ENCODE measurements around the gene CD151.
A peak's percentile ranks its signal among the peaks of the same experiment; 100 is the strongest.

Gene CD151

GRCh38 chr11:858053-858761 lies 25.5 kb downstream of the CD151 start:
- no peak for DNase-seq (ENCODE audit: low read depth)

GRCh38 chr11:858762-859339 lies 26.1 kb downstream of the CD151 start:
- no peak for DNase-seq (ENCODE audit: low read depth)

- DNase-seq (ENCODE audit: low read depth) = peak; percentile 78
These were observed 26.8 kb downstream of the CD151 start for GRCh38 chr11:859394-860131.

DNA sequence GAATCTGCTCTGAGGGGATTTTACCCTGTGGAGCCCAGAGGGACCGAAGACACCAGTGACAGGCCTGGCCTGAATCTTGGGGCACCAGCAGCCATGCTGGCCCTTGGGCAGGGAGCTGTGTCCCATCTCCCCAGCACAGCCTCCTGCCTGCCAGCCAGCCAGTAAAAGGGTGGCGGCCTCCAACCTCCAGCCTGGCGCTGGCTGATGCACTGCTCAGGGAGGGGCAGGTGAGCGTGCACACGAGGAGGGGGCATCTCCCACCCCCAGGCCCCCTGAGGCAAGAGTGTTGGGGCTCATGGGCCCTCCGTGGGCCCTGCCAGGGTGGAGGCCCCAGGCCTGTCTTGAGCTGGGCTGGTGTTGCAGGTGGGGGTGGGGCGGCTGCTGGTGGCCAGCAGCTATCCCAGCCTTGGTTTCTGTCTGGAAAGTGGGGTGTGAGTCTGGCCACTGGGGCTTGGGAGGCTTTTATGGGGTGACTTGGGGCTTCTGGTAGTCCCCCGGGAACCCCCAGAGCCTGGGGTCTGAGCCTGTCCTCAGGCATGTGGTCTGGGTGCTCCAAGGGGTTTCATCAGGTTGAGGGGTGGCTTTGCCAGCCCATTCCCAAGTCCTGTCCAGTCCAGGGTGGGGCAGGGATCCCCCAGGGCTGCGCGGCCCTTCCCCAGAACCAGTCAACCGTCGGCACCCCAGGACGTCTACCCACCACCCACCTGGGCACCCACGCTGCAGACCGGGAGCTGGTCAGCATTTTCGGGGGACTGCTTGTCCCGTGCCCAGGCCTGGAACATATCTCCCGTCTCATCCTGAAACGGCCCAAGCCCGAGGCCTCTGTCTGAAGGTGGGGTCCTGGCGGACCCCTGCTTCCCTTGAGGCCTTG lies 27.7 kb downstream of the CD151 start:
- no peak for DNase-seq (ENCODE audit: low read depth)

DNA sequence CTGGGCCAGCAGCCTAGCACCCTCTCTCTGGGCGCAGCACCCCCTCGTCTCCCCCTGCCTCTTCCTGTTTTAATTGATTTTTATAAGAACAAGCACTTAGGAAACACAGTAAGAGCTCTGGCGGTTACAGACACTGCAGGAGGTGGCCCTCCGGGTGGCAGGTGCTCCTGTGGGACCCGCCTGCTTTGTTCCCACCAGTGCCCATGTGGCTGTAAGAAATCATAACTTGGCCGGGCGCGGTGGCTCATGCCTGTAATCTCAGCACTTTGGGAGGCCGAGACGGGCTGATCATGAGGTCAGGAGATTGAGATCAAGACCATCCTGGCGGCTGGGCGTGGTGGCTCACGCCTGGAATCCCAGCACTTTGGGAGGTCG lies 28.3 kb downstream of the CD151 start:
- no peak for DNase-seq (ENCODE audit: low read depth)

- DNase-seq (ENCODE audit: low read depth) = no peak
These were observed 29.4 kb downstream of the CD151 start for GRCh38 chr11:862081-862661.

DNA sequence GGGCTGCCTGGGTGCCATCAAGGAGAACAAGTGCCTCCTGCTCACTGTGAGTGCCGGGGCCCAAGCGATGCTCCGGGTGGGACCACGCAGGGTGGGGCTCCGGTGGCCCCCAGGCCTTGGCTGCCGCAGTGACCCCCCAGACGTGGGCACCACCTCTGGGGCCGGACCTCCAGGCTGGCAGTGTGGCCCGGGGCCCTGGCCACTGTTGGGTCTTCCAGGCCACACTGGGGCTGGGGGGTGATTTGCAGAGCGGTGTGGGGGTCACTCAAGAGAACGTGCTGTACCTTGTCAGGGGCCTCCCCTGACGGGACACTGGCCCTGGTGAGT lies 29.9 kb downstream of the CD151 start:
- no peak for DNase-seq (ENCODE audit: low read depth)

GRCh38 chr11:863023-863909 lies 30.5 kb downstream of the CD151 start:
- DNase-seq (ENCODE audit: low read depth) = no peak

DNA sequence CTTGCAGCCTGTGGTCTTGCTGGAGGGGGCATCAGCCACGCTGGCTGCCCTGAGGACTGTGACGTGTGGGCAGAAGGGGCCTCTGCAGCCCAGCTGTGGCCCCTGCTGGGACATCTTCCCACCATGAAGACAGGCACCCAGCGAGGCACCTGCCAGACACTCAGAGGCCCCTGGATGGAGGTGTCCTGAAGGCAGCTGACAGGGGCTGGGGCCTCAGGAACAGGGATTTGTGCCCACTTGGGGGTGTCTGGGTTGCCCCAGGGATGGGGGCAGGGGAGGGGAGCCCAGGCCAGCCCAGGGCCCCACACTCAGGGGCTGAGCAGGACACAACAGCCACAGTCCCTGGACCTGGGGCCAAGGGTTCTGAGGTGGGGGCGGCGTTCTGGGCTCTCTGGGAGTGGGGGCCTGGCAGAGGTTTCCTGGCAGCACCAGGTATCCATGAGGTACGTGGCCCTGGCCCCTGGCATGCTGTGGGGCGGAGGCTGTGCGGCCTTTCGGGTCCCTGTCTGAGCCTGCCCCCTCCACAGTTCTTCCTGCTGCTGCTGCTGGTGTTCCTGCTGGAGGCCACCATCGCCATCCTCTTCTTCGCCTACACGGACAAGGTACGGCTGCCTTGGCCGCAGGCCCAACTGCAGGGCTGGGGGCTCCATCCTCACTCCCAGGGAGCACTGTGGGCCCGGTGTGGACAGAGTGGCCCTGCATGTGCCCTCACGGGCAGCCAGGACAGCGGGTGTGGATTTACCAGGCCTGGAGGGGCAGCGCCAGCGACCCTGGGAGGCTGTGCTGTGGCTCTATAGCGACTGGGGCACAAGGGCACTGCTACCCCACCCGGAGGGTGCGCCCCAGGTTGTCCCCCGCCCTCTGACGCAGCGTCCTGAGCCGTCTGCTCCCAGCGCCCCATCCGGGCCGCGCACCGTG lies 31.4 kb downstream of the CD151 start:
- no peak for DNase-seq (ENCODE audit: low read depth)

DNA sequence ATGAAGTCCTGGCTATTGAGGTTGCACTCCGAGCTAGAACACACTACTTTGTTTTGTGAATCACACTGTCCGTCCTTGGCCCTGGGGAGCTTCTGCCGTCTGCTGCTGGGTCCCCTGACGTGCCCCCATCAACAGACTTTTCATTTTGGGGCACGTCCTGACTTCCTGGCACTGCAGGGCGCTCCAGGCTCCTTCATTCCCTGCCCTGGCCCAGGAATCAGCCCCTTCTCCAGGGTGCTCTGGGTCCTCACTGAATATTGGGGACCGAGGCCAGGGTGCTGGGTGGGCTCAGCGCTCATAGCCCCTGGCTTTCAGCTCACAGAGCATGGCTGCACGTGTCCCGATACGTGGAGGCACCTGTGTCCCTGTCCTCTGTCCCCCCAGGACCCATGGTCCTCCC lies 32.1 kb downstream of the CD151 start:
- DNase-seq (ENCODE audit: low read depth) = no peak

- no peak for DNase-seq (ENCODE audit: low read depth)
These were observed 33.0 kb downstream of the CD151 start for GRCh38 chr11:865462-866430.

- DNase-seq (ENCODE audit: low read depth) = no peak
These were observed 33.7 kb downstream of the CD151 start for GRCh38 chr11:866481-866880.

DNA sequence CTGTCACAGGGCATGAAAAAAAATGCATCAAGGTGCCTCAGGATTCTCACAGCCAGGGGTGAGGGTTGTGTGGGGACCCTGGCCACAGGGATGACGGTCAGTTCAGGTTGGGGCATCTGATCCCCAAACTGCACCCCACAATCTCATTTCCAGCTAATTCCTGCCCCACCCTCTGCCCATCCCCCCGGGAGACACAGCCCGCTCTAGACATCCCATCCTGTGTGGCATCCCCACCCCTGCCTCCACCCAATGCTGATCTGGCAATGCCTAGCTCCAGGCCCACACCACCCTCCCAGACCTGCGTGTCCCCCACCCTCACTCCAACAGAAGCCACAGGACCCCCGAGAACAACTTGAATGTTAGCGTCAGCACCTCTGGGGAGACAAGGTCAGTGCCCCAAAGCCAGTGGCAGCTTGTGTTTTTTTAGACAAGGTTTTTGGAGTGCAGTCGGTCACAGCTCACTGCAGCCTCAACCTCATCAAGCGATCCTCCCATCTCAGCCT lies 35.2 kb downstream of the CD151 start:
- DNase-seq (ENCODE audit: low read depth) = no peak

- no peak for DNase-seq (ENCODE audit: low read depth)
These were observed 35.6 kb downstream of the CD151 start for GRCh38 chr11:868394-868793.

DNA sequence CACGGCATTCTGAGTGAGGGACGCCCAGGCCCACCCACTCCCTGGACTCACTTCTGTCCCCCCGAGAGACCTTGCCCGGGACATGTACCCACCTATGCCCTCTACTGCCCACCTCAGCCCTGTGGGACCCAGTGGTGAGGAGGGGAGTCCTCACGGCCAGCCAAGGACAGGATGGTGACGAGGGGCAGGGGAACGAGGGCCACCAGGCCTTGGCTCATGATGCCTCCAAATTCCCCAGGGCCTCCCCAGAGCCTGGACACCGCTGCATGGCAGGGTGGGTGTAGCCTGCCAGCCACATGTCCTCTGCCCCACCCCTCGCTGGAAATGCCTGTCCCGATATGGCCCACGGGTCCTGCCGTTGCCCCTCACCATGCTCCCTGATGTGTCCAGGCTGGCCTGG lies 36.0 kb downstream of the CD151 start:
- no peak for DNase-seq (ENCODE audit: low read depth)

DNA sequence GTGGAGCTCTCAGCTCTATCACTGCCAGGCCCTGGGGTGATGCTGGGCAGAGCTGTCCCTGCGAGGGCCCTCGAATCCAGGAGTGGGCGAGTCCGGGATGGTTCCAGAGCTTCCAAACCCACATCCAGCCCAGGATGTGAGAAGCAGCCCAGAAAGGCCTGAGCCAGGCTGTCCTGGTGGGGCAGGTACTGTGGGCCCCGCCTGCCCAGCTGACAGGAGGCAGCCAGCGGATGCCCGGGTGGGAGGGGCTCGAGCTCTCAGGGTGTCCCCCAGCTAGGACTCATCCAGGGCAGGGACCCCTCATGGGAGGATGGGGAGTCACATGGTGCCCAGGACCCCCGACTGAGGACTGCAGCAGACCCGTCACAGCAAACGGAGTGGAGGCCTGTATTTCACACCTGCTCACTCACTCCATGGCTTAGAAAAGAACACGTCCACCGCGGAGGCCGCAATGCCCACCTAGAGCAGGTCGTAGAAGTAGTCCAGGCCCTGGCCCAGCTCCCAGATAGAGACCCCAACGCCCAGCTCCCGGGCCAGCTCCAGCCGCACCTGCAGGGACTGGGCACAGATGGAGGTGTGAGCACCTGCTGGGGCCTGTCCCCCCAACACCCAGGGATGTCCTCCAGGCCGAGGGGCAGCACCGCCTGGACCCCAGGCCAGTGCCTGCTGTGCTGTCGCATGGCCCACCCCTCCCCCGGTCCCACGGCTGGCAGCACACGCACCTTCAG lies 36.8 kb downstream of the CD151 start:
- DNase-seq (ENCODE audit: low read depth) = no peak

- DNase-seq (ENCODE audit: low read depth) = no peak
These were observed 37.3 kb downstream of the CD151 start for GRCh38 chr11:870127-870413.

DNA sequence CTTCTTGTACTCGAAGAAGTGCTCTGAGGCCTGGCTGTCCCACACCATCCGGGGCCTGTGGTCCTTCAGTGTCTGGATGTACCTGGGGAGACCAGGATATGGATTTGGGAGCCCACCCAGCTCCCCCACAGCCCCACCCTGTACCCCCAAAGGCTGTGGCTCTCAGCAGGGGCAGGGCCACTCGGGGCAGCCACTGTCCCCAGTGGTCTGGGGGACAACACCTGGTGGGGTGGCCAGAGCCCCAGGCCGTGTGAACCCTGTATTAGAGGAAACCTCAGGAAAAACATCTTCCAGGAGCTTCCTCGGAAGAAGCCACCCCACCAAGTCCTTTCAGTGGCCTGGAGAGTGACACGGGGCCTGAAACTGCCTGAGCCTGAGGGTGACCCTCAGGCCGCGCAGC lies 37.7 kb downstream of the CD151 start:
- no peak for DNase-seq (ENCODE audit: low read depth)
